ENCODE data around the gene PTPRM. TPM values are rescaled to one million over a fixed set of nuclear protein-coding genes. Genes with fewer than 3 reads are reported as not detected.

The PTPRM gene
- total RNA-seq, 1 experiment from 2014 or later = 45.6 TPM

DNA sequence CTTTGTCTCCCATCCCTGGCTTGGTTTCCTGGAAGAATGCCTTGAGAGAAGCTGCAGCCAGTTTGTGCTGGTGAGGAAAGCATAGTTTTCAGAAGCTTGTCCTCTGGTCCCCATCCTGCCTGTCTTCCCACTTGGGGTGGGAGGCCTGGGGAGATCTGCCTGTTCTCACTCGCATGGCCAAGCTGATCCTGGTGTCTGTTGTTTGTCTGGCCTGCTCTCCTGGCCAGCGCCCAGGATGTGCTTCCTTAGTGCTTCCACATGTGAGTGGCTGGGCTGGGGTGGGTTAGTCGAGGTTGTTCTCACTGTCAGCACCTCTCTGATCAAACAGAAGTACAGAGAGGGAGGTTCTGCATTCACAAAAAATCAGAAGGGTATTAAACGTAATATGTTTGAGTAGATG, 49.5 kb downstream of the PTPRM start:
- no peaks in the 10 kb centered on the region for H4K20me1 ChIP-seq (ENCODE audit: low read length)
- DNase-seq (no peak), ATAC-seq (no peak; the same call in 1 of the 2 replicates)
- POLR2A ChIA-PET (ENCODE audit: unreplicated experiment) = no interaction called here
- no peak overlapping the region for H3K9ac ChIP-seq (ENCODE audit: low read length)
- no peaks in the 10 kb centered on the region for H3K27me3 ChIP-seq (ENCODE audit: low read length)
- no peak overlapping the region for H3K4me3 ChIP-seq (ENCODE audit: low read length)
- no peak overlapping the region for H3K4me2 ChIP-seq (ENCODE audit: low read length)
- peaks cover 47% of the 10 kb centered on the region for H3K79me2 ChIP-seq (ENCODE audit: low read length)
- no peaks in the 10 kb centered on the region for H3F3A ChIP-seq (ENCODE audit: low read length, unreplicated experiment)
- H3K36me3 ChIP-seq (ENCODE audit: low read depth, low read length) = no peaks in the 10 kb centered on the region
- BruUV-seq (replicated peaks) = no TSS peak
- intact Hi-C loops (cut with micrococcal nuclease) = no loop called here
- TF ChIP-seq EZH2phosphoT487 (IDR thresholded peaks at IDR 0.05; ENCODE audit: borderline replicate concordance, low read length) (no peak), EZH2 (IDR thresholded peaks at IDR 0.05; ENCODE audit: low read length, unreplicated experiment) (no peak)
- TF ChIP-seq, protein P1, sequence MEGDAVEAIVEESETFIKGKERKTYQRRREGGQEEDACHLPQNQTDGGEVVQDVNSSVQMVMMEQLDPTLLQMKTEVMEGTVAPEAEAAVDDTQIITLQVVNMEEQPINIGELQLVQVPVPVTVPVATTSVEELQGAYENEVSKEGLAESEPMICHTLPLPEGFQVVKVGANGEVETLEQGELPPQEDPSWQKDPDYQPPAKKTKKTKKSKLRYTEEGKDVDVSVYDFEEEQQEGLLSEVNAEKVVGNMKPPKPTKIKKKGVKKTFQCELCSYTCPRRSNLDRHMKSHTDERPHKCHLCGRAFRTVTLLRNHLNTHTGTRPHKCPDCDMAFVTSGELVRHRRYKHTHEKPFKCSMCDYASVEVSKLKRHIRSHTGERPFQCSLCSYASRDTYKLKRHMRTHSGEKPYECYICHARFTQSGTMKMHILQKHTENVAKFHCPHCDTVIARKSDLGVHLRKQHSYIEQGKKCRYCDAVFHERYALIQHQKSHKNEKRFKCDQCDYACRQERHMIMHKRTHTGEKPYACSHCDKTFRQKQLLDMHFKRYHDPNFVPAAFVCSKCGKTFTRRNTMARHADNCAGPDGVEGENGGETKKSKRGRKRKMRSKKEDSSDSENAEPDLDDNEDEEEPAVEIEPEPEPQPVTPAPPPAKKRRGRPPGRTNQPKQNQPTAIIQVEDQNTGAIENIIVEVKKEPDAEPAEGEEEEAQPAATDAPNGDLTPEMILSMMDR (conservative IDR thresholded peaks at IDR 0.05; ENCODE audit: low read depth, low read length) = no peak
- H3K9me2 ChIP-seq (replicated peaks; ENCODE audit: low read length) = no peaks in the 10 kb centered on the region
- H3K27ac ChIP-seq (ENCODE audit: low read length) = no peak overlapping the region
- H3K4me1 ChIP-seq (ENCODE audit: insufficient read depth, low read length) = no peaks in the 10 kb centered on the region
- H3K9me3 ChIP-seq (ENCODE audit: low read length) = no peaks in the 10 kb centered on the region
- no peak overlapping the region for H2AFZ ChIP-seq (ENCODE audit: low read length)
- CTCF ChIA-PET = interaction anchor here (0.7 kb wide), 1 partner anchor 9 kb away, joined by 3 read pairs; no protein-coding TSS in a partner anchor

DNA sequence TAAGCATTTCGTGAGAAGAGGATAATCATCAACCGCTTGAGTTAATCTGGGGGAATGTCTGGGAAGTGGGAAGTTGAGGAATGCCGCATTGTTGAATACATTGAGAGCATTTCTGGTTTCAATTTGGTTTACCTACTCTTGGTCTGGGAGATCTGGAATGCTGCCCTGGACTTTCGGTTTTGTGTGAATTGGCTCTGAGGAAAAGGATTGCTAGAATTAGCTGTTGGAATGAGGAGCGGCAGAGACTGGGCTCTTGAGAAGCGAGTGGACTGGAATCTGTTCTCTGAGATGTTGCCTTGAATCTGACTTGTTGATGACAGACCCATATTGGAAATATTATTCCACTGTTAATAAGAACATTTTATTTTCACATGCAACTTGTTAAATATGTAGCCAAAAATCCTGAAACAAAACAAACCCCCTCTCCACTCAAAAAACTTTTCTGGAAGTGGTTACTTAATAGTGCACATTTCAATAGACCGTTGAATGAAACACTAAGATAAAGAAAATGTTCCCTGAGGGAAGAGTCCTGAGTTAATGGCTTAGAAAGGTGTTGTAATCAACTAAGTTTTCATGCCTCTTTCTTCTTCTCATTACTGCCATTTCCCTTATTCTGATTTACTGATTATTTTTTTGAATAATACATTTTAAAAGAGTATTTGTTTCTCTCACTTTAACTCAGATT, 50.8 kb downstream of the PTPRM start:
- TF ChIP-seq EZH2 (IDR thresholded peaks at IDR 0.05; ENCODE audit: low read length, unreplicated experiment) (no peak), EZH2phosphoT487 (IDR thresholded peaks at IDR 0.05; ENCODE audit: borderline replicate concordance, low read length) (no peak)
- TF ChIP-seq, protein P1 (conservative IDR thresholded peaks at IDR 0.05; ENCODE audit: low read depth, low read length) = no peak
- H3K9me3 ChIP-seq (ENCODE audit: low read length) = no peaks in the 10 kb centered on the region
- H3K4me1 ChIP-seq (ENCODE audit: insufficient read depth, low read length) = no peaks in the 10 kb centered on the region
- no peak overlapping the region for H3K4me2 ChIP-seq (ENCODE audit: low read length)
- ATAC-seq (no peak), DNase-seq (no peak)
- ChIA-PET CTCF (no interaction called here), POLR2A (ENCODE audit: unreplicated experiment) (no interaction called here)
- H3K27me3 ChIP-seq (ENCODE audit: low read length) = no peaks in the 10 kb centered on the region
- no peak overlapping the region for H3K27ac ChIP-seq (ENCODE audit: low read length)
- no peaks in the 10 kb centered on the region for H3F3A ChIP-seq (ENCODE audit: low read length, unreplicated experiment)
- H3K79me2 ChIP-seq (ENCODE audit: low read length) = peaks cover 43% of the 10 kb centered on the region
- no peak overlapping the region for H3K4me3 ChIP-seq (ENCODE audit: low read length)
- no peaks in the 10 kb centered on the region for H4K20me1 ChIP-seq (ENCODE audit: low read length)
- no TSS peak for BruUV-seq (replicated peaks)
- no peak overlapping the region for H3K9ac ChIP-seq (ENCODE audit: low read length)
- intact Hi-C loops (cut with micrococcal nuclease) = no loop called here
- no peaks in the 10 kb centered on the region for H3K9me2 ChIP-seq (replicated peaks; ENCODE audit: low read length)
- no peaks in the 10 kb centered on the region for H3K36me3 ChIP-seq (ENCODE audit: low read depth, low read length)
- no peak overlapping the region for H2AFZ ChIP-seq (ENCODE audit: low read length)

DNA sequence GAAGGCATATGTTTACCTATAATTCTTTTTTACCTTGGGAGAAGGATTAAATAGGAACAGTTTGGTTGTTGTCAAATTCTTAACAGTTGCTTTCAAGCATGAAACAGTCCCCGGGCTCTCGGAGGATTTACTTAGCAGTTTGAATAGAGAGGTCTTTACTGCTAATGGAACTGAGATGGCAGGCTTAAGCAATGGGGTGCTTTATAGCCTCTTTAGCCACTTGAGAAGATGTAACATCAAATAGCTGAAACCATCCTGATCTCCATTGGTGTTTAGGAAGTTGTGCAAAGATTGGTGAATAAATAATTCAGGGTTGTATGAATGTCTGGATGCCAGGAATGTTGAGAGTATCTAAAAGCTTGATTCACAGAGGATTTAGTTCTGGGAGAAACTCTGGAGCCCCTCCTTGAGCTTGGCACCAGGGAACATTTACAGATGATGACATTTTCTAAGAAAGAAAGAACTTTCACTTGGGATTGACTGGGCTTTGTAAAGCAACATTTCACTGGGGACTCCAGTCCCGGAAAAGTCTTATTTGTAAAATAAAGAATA, 51.9 kb downstream of the PTPRM start:
- Histone ChIP-seq H3K9me3 (ENCODE audit: low read length) (no peaks in the 10 kb centered on the region), H3F3A (ENCODE audit: low read length, unreplicated experiment) (no peaks in the 10 kb centered on the region), H4K20me1 (ENCODE audit: low read length) (no peaks in the 10 kb centered on the region), H3K9ac (ENCODE audit: low read length) (no peak overlapping the region), H3K9me2 (replicated peaks; ENCODE audit: low read length) (no peaks in the 10 kb centered on the region), H3K27me3 (ENCODE audit: low read length) (no peaks in the 10 kb centered on the region), H3K4me3 (ENCODE audit: low read length) (no peak overlapping the region), H3K4me2 (ENCODE audit: low read length) (no peak overlapping the region), H2AFZ (ENCODE audit: low read length) (no peak overlapping the region), H3K4me1 (ENCODE audit: insufficient read depth, low read length) (no peaks in the 10 kb centered on the region), H3K79me2 (ENCODE audit: low read length) (peaks cover 49% of the 10 kb centered on the region), H3K36me3 (ENCODE audit: low read depth, low read length) (no peaks in the 10 kb centered on the region), H3K27ac (ENCODE audit: low read length) (no peak overlapping the region)
- no TSS peak for BruUV-seq (replicated peaks)
- DNase-seq (no peak), ATAC-seq (no peak)
- ChIA-PET CTCF (no interaction called here), POLR2A (ENCODE audit: unreplicated experiment) (no interaction called here)
- TF ChIP-seq EZH2 (IDR thresholded peaks at IDR 0.05; ENCODE audit: low read length, unreplicated experiment) (no peak), EZH2phosphoT487 (IDR thresholded peaks at IDR 0.05; ENCODE audit: borderline replicate concordance, low read length) (no peak)
- TF ChIP-seq, protein P1 (conservative IDR thresholded peaks at IDR 0.05; ENCODE audit: low read depth, low read length) = no peak
- intact Hi-C loops (cut with micrococcal nuclease) = no loop called here
